ENCODE results near the gene LIX1. TPM values are rescaled to one million over a fixed set of nuclear protein-coding genes. Genes with fewer than 3 reads are reported as not detected.

LIX1 gene
- total RNA-seq, 1 experiment from 2014 or later, result not detected

Other genes starting within 250 kb of the LIX1 start
- 11.1 and 20.2 TPM in 2 replicates for gene LNPEP, start 206.5 kb downstream of the LIX1 start, total RNA-seq (2014; rRNA removed)
- gene RIOK2, start 40.6 kb upstream of the LIX1 start, total RNA-seq (2014; rRNA removed), result 16.1 and 22.3 TPM in 2 replicates